GM19438 (cell line): ENCODE data around the gene UBAC2.

Experiments used
- ATAC-seq: cut with Tn5 transposase; IDR thresholded peaks from one replicate; pipeline ENCODE4 v1.9.1; 2021; ENCODE audit warnings: low read depth; ENCODE audit not compliant: unreplicated experiment

UBAC2 gene

GRCh38 chr13:99327126-99327525, 126.5 kb downstream of the UBAC2 start:
- ATAC-seq: no peak

GRCh38 chr13:99327761-99328160, 127.1 kb downstream of the UBAC2 start:
- ATAC-seq: no peak

GRCh38 chr13:99329477-99329876, 128.8 kb downstream of the UBAC2 start:
- ATAC-seq: no peak

GRCh38 chr13:99330942-99331341, 130.3 kb downstream of the UBAC2 start:
- ATAC-seq: no peak

- peak; percentile 88 for ATAC-seq
These were observed 131.2 kb downstream of the UBAC2 start for GRCh38 chr13:99331881-99332293.

- ATAC-seq: no peak
These were observed 131.8 kb downstream of the UBAC2 start for GRCh38 chr13:99332456-99332855.

- ATAC-seq: no peak
These were observed 133.6 kb downstream of the UBAC2 start for GRCh38 chr13:99334221-99334620.

GRCh38 chr13:99335087-99335486, 134.4 kb downstream of the UBAC2 start:
- ATAC-seq: no peak

GRCh38 chr13:99335603-99336002, 134.9 kb downstream of the UBAC2 start:
- peak; percentile 63 for ATAC-seq

GRCh38 chr13:99339230-99339721, 138.6 kb downstream of the UBAC2 start:
- no peak for ATAC-seq

- ATAC-seq: peak; percentile 63
These were observed 139.2 kb downstream of the UBAC2 start for GRCh38 chr13:99339736-99340397.

GRCh38 chr13:99340638-99341037, 140.0 kb downstream of the UBAC2 start:
- no peak for ATAC-seq

- no peak for ATAC-seq
These were observed 141.5 kb downstream of the UBAC2 start for GRCh38 chr13:99341969-99342722.

GRCh38 chr13:99342723-99343315, 142.2 kb downstream of the UBAC2 start:
- ATAC-seq: no peak

- ATAC-seq: no peak
These were observed 144.1 kb downstream of the UBAC2 start for GRCh38 chr13:99344610-99345208.

- no peak for ATAC-seq
These were observed 144.7 kb downstream of the UBAC2 start for GRCh38 chr13:99345345-99345744.

GRCh38 chr13:99346335-99347042, 145.8 kb downstream of the UBAC2 start:
- ATAC-seq: no peak

- ATAC-seq: no peak
These were observed 146.8 kb downstream of the UBAC2 start for GRCh38 chr13:99347335-99347878.

GRCh38 chr13:99347911-99348451, 147.3 kb downstream of the UBAC2 start:
- ATAC-seq: no peak

GRCh38 chr13:99350191-99350590, 149.5 kb downstream of the UBAC2 start:
- no peak for ATAC-seq
